KMS-11 (cell line): ENCODE data around the gene ARMH4.

Experiments used
- H2AFZ ChIP-seq: fragments of 200-600 bp; sonication (generic); 2 replicates; pipeline ENCODE4 v1.6.1; 2016; ENCODE audit warnings: antibody characterized with exemption, mixed run types, low read depth
- H3K27ac ChIP-seq: fragments of 200-600 bp; sonication (generic); 2 replicates; pipeline ENCODE4 v1.6.1; 2016; ENCODE audit warnings: mild to moderate bottlenecking, mixed run types
- H3K27me3 ChIP-seq: fragments of 200-600 bp; sonication (generic); 2 replicates; pipeline ENCODE4 v1.6.1; 2017; ENCODE audit warnings: mild to moderate bottlenecking, low read depth, mixed run types, moderate library complexity; ENCODE audit not compliant: insufficient read depth
- H3K36me3 ChIP-seq: fragments of 200-600 bp; sonication (generic); 2 replicates; pipeline ENCODE4 v1.6.1; 2017; ENCODE audit warnings: mild to moderate bottlenecking, mixed run types; ENCODE audit not compliant: insufficient read depth
- H3K4me1 ChIP-seq: fragments of 200-600 bp; sonication (generic); 2 replicates; pipeline ENCODE4 v1.6.1; 2016; ENCODE audit warnings: mild to moderate bottlenecking, low read depth, mixed run types; ENCODE audit not compliant: poor library complexity, severe bottlenecking
- H3K4me2 ChIP-seq: fragments of 200-600 bp; sonication (generic); 2 replicates; pipeline ENCODE4 v1.7.0; 2016; ENCODE audit warnings: mild to moderate bottlenecking, mixed run types
- H3K4me3 ChIP-seq: fragments of 200-600 bp; sonication (generic); IDR thresholded peaks from 2 replicates; pipeline ENCODE4 v1.6.1; 2017; ENCODE audit warnings: low read depth, low read length, mixed read lengths; ENCODE audit not compliant: insufficient read depth
- H3K79me2 ChIP-seq: fragments of 200-600 bp; sonication (generic); 2 replicates; pipeline ENCODE4 v1.6.1; 2016; ENCODE audit warnings: low read depth, mixed run types; ENCODE audit not compliant: insufficient read depth
- H3K9ac ChIP-seq: fragments of 200-600 bp; sonication (generic); 2 replicates; pipeline ENCODE4 v1.6.1; 2016; ENCODE audit warnings: mild to moderate bottlenecking, mixed run types
- H4K20me1 ChIP-seq: fragments of 200-600 bp; sonication (generic); 2 replicates; pipeline ENCODE4 v1.6.1; 2016; ENCODE audit warnings: mild to moderate bottlenecking, mixed run types; ENCODE audit not compliant: insufficient read depth
- CTCF ChIP-seq: fragments of 200-600 bp; sonication (generic); conservative IDR thresholded peaks from 2 replicates; pipeline ENCODE4 v1.6.1; 2017; ENCODE audit warnings: low read depth, mild to moderate bottlenecking, antibody characterized with exemption, low read length, moderate library complexity, mixed read lengths

The ARMH4 gene

GRCh38 chr14:58014778-58015177 is 137.2 kb downstream of the ARMH4 start:
- Histone ChIP-seq H3K4me2 (no peak overlapping the region), H3K27ac (no peak overlapping the region), H3K4me1 (no peaks in the 10 kb centered on the region), H3K9ac (no peak overlapping the region), H4K20me1 (no peaks in the 10 kb centered on the region), H3K27me3 (no peaks in the 10 kb centered on the region), H2AFZ (no peak overlapping the region), H3K36me3 (no peaks in the 10 kb centered on the region), H3K79me2 (no peaks in the 10 kb centered on the region), H3K4me3 (no peak overlapping the region)
- TF ChIP-seq CTCF = no peak

GRCh38 chr14:58002618-58003017 is 149.4 kb downstream of the ARMH4 start:
- no peak overlapping the region for H3K27ac ChIP-seq
- H3K9ac ChIP-seq = no peak overlapping the region
- no peak overlapping the region for H3K4me2 ChIP-seq
- TF ChIP-seq CTCF = no peak
- no peaks in the 10 kb centered on the region for H3K36me3 ChIP-seq
- H3K4me1 ChIP-seq = no peaks in the 10 kb centered on the region
- H3K4me3 ChIP-seq = no peak overlapping the region
- no peak overlapping the region for H2AFZ ChIP-seq
- H3K27me3 ChIP-seq = no peaks in the 10 kb centered on the region
- H4K20me1 ChIP-seq = no peaks in the 10 kb centered on the region
- H3K79me2 ChIP-seq = no peaks in the 10 kb centered on the region

- Histone ChIP-seq H3K4me1 (no peaks in the 10 kb centered on the region), H4K20me1 (no peaks in the 10 kb centered on the region), H2AFZ (no peak overlapping the region), H3K27me3 (no peaks in the 10 kb centered on the region), H3K4me3 (no peak overlapping the region), H3K27ac (no peak overlapping the region), H3K9ac (no peak overlapping the region), H3K4me2 (no peak overlapping the region), H3K79me2 (no peaks in the 10 kb centered on the region), H3K36me3 (no peaks in the 10 kb centered on the region)
- TF ChIP-seq CTCF = no peak
Measured at GRCh38 chr14:57999979-58000378, 152.0 kb downstream of the ARMH4 start.

- Histone ChIP-seq H3K4me3 (no peak overlapping the region), H3K4me1 (no peaks in the 10 kb centered on the region), H3K36me3 (no peaks in the 10 kb centered on the region), H2AFZ (no peak overlapping the region), H3K4me2 (no peak overlapping the region), H4K20me1 (no peaks in the 10 kb centered on the region), H3K27ac (no peak overlapping the region), H3K9ac (no peak overlapping the region), H3K79me2 (no peaks in the 10 kb centered on the region), H3K27me3 (no peaks in the 10 kb centered on the region)
- TF ChIP-seq CTCF = no peak
Measured at GRCh38 chr14:57999471-57999870, 152.5 kb downstream of the ARMH4 start.

GRCh38 chr14:57998766-57999165 is 153.2 kb downstream of the ARMH4 start:
- Histone ChIP-seq H2AFZ (no peak overlapping the region), H4K20me1 (no peaks in the 10 kb centered on the region), H3K27me3 (no peaks in the 10 kb centered on the region), H3K79me2 (no peaks in the 10 kb centered on the region), H3K27ac (no peak overlapping the region), H3K9ac (no peak overlapping the region), H3K4me2 (no peak overlapping the region), H3K4me3 (no peak overlapping the region), H3K4me1 (no peaks in the 10 kb centered on the region), H3K36me3 (no peaks in the 10 kb centered on the region)
- TF ChIP-seq CTCF = no peak
